GM12891 (cell line): ENCODE data around the gene USP6NL.

Source experiments
- PAX5 ChIP-seq: IDR thresholded peaks from 2 replicates; pipeline ENCODE4 v1.6.1; 2011; ENCODE audit warnings: low read length, moderate library complexity, mild to moderate bottlenecking; ENCODE audit not compliant: insufficient read depth, severe bottlenecking
- POLR2A ChIP-seq: IDR thresholded peaks from 2 replicates; pipeline ENCODE4 v1.6.1; 2011; ENCODE audit warnings: low read depth, low read length, control low read depth
- POLR2AphosphoS5 ChIP-seq: IDR thresholded peaks from 2 replicates; pipeline ENCODE4 v1.6.1; 2011; ENCODE audit warnings: low read depth, low read length, control low read depth
- TAF1 ChIP-seq: IDR thresholded peaks from 2 replicates; pipeline ENCODE4 v1.6.1; 2011; ENCODE audit warnings: low read depth, low read length, control low read depth

- TF ChIP-seq POLR2AphosphoS5 = no peak
- no peak for TF ChIP-seq POLR2A
- TF ChIP-seq TAF1 = no peak
- no peak for TF ChIP-seq PAX5
Observed at GRCh38 chr10:11407939-11408338, 203.5 kb downstream of the USP6NL start.
